Calu3 (cell line): ENCODE measurements around the gene AQP1. TPM values are rescaled to one million over a fixed set of nuclear protein-coding genes. Genes with fewer than 3 reads are reported as not detected.

Experiments used
- BruUV-seq: library from RNA; stranded (reverse); fragments of 400-500 nt; replicated peaks from 2 replicates; lab custom pipeline; 2021; lab: Mats Ljungman, UMichigan
- CTCF ChIA-PET: fragments of 300-600 bp; sonication (Branson Sonifier 250); formaldehyde crosslinking; loops from one replicate; lab custom pipeline; 2022; ENCODE audit warnings: antibody characterized with exemption; lab: Charles Lee
- DNase-seq: peaks from one replicate; pipeline ENCODE4 v3.0.0; 2022
- H3K27ac Mint-ChIP-seq: one replicate; pipeline ENCODE4 v1.8.0; 2022; ENCODE audit warnings: mixed read lengths; ENCODE audit not compliant: unreplicated experiment
- H3K27me3 Mint-ChIP-seq: one replicate; pipeline ENCODE4 v1.8.0; 2022; ENCODE audit warnings: mixed read lengths; ENCODE audit not compliant: unreplicated experiment
- H3K36me3 Mint-ChIP-seq: one replicate; pipeline ENCODE4 v1.8.0; 2022; ENCODE audit warnings: mild to moderate bottlenecking, moderate library complexity, mixed read lengths; ENCODE audit not compliant: insufficient read depth, unreplicated experiment
- H3K4me1 Mint-ChIP-seq: one replicate; pipeline ENCODE4 v1.8.0; 2022; ENCODE audit warnings: mild to moderate bottlenecking, low read depth, mixed read lengths; ENCODE audit not compliant: unreplicated experiment
- H3K4me3 Mint-ChIP-seq: one replicate; pipeline ENCODE4 v1.8.0; 2022; ENCODE audit warnings: mild to moderate bottlenecking, low read depth, moderate library complexity, mixed read lengths; ENCODE audit not compliant: unreplicated experiment
- H3K9me3 Mint-ChIP-seq: one replicate; pipeline ENCODE4 v1.8.0; 2022; ENCODE audit warnings: low read depth, mixed read lengths; ENCODE audit not compliant: unreplicated experiment
- intact Hi-C: fragments of 100-400 bp; cut with micrococcal nuclease; formaldehyde crosslinking; loops from one replicate; pipeline ENCODE4 v1.10.0; 2022; ENCODE audit not compliant: unreplicated experiment
- total RNA-seq: library from RNA; stranded (reverse); gene quantifications from 2 replicates; pipeline ENCODE4 v1.2.3, GENCODE V29; 2022
- TF ChIP-seq, protein P1 (sequence below): fragments of 200-600 bp; IDR thresholded peaks from one replicate; pipeline ENCODE4 v1.8.0; 2022; ENCODE audit warnings: antibody characterized with exemption; ENCODE audit not compliant: unreplicated experiment

The AQP1 gene
- total RNA-seq, 1 experiment from 2014 or later, result 1.7 TPM

- no peaks in the 10 kb centered on the region for H3K36me3 Mint-ChIP-seq
- no peaks in the 10 kb centered on the region for H3K9me3 Mint-ChIP-seq
- H3K27me3 Mint-ChIP-seq, result peaks cover 39% of the 10 kb centered on the region
- intact Hi-C loops, result no loop called here
- BruUV-seq, result no TSS peak
- CTCF ChIA-PET, result interaction anchor here (0.6 to 1.3 kb wide), 2 partner anchors 31 to 788 kb away, joined by 3 to 4 read pairs; no protein-coding TSS in a partner anchor
- H3K27ac Mint-ChIP-seq, result no peak overlapping the region
- H3K4me1 Mint-ChIP-seq, result peaks cover 34% of the 10 kb centered on the region
- DNase-seq, result no peak
- no peak overlapping the region for H3K4me3 Mint-ChIP-seq
- TF ChIP-seq, protein P1, sequence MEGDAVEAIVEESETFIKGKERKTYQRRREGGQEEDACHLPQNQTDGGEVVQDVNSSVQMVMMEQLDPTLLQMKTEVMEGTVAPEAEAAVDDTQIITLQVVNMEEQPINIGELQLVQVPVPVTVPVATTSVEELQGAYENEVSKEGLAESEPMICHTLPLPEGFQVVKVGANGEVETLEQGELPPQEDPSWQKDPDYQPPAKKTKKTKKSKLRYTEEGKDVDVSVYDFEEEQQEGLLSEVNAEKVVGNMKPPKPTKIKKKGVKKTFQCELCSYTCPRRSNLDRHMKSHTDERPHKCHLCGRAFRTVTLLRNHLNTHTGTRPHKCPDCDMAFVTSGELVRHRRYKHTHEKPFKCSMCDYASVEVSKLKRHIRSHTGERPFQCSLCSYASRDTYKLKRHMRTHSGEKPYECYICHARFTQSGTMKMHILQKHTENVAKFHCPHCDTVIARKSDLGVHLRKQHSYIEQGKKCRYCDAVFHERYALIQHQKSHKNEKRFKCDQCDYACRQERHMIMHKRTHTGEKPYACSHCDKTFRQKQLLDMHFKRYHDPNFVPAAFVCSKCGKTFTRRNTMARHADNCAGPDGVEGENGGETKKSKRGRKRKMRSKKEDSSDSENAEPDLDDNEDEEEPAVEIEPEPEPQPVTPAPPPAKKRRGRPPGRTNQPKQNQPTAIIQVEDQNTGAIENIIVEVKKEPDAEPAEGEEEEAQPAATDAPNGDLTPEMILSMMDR, result no peak
These were observed 58.4 kb downstream of the AQP1 start for GRCh38 chr7:30970074-30970473.

DNA sequence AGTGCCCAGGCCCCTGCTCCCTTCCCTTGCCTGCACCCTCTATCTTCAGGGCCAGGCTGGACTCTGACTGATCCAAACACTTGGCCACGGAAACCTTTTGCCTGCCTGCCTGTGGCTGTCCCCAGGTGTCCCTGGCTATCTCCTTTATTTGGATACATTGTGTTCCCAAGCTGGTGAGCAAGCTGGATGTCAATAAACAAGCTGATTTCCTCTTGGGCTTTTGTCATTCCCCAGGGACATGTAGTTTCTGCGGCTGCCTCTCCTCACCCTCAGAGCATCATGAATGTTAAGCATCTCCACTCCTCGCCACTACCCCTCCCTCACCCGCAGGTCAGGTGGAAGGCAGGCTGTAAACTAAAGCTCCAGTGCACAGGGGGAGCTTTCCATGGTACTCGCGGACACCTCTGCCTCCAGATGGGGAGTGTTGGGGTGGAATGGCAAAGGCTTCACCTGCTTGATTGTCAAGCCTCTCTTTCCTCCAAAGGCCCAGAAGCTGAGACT is 59.0 kb downstream of the AQP1 start:
- no peak overlapping the region for H3K27ac Mint-ChIP-seq

DNA sequence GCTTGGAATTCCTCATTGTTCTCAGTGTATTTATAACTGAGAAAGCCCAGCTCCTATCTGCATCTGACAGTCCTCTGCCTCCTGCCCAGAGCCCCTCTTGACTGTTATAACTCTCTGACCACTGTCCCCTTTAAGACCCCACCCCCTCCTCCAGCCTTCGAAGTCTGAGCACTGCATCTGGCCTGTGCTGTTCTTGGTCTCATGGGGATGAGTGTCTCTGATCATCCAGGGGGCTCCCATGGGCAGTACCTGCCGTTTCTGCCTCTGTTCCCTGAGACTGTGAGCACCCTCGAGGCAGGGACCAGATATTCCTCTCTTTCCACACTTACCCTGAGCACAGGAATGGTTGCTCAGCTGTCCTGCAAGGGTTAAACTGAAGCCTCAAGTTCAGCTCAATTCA is 59.8 kb downstream of the AQP1 start:
- CTCF ChIA-PET, result interaction anchor here (1.3 kb wide), 1 partner anchor 33 kb away, joined by 4 read pairs; no protein-coding TSS in a partner anchor
- Mint-ChIP-seq H3K4me1 (peaks cover 44% of the 10 kb centered on the region), H3K27me3 (peaks cover 37% of the 10 kb centered on the region), H3K9me3 (no peaks in the 10 kb centered on the region), H3K4me3 (no peak overlapping the region), H3K27ac (no peak overlapping the region), H3K36me3 (no peaks in the 10 kb centered on the region)
- intact Hi-C loops, result no loop called here
- TF ChIP-seq, protein P1, result no peak
- no peak for DNase-seq
- no TSS peak for BruUV-seq

More for the DNA sequence above, 59.0 kb downstream of the AQP1 start:
- H3K9me3 Mint-ChIP-seq, result no peaks in the 10 kb centered on the region
- TF ChIP-seq, protein P1, result no peak
- no peak for DNase-seq
- H3K27me3 Mint-ChIP-seq, result peaks cover 39% of the 10 kb centered on the region
- intact Hi-C loops, result no loop called here
- no TSS peak for BruUV-seq
- CTCF ChIA-PET, result interaction anchor here (0.6 to 1.3 kb wide), 2 partner anchors 32 to 493 kb away, joined by 4 to 7 read pairs; no protein-coding TSS in a partner anchor
- H3K4me1 Mint-ChIP-seq, result peaks cover 39% of the 10 kb centered on the region
- no peak overlapping the region for H3K4me3 Mint-ChIP-seq
- no peaks in the 10 kb centered on the region for H3K36me3 Mint-ChIP-seq

DNA sequence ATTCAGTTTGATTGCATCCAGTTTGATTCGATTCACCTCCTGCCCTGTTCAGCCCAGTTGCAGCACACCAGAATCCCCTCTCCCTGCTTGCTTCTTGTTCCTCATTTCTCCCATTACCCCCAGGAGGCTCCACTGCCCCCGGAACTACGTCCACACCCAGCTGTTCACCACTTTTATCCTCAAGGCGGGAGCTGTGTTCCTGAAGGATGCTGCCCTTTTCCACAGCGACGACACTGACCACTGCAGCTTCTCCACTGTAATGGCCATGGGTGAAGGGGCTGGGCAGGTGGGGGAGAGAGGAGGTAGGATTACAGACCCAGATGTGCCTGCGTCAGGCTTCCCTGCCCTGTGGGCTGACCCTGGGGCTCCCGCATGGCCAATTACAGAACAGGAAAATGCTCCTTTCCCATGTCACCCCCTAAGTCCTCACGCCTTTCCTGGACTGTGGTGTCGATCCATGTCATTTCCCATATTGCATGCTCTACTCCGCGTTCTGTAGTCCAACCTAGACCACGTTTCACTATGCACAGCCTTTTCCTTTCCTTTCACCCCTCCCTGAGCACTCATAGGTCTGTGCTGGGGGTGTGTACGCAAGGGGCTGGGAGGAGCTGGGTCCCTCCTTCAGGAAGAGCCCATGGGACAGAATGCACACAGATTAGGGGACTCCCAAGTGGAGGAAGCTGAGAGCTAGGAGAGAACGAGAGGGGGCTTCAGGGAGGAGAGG is 60.3 kb downstream of the AQP1 start:
- Mint-ChIP-seq H3K9me3 (no peaks in the 10 kb centered on the region), H3K27me3 (peaks cover 31% of the 10 kb centered on the region), H3K27ac (no peak overlapping the region), H3K4me3 (no peak overlapping the region), H3K36me3 (no peaks in the 10 kb centered on the region), H3K4me1 (peaks cover 44% of the 10 kb centered on the region)
- no TSS peak for BruUV-seq
- TF ChIP-seq, protein P1, result no peak
- DNase-seq, result no peak
- CTCF ChIA-PET, result no interaction called here
- intact Hi-C loops, result no loop called here
